Activated CD4-positive, alpha-beta T cell treated with anti-CD3 and anti-CD28 coated beads for 36 hours (primary cell): Measurements from ENCODE around the gene ADAMTS2. TPM values are rescaled to one million over a fixed set of nuclear protein-coding genes. Genes with fewer than 3 reads are reported as not detected.
A peak's percentile ranks its signal among the peaks of the same experiment; 100 is the strongest.

Experiments used
- ATAC-seq: fragments of 200-7000 bp; cut with Tn5 transposase; one replicate; pipeline ENCODE4 v1.10.0; 2021; ENCODE audit warnings: mild to moderate bottlenecking, moderate library complexity
- CTCF ChIA-PET: fragments of 350-600 bp; sonication (Branson Sonifier 250); formaldehyde crosslinking; loops from one replicate; lab custom pipeline; 2021; ENCODE audit warnings: antibody characterized with exemption; lab: Charles Lee
- POLR2A ChIA-PET: fragments of 350-600 bp; sonication (Branson Sonifier 250); formaldehyde crosslinking; loops from one replicate; lab custom pipeline; 2021; ENCODE audit warnings: antibody characterized with exemption, inconsistent platforms; lab: Charles Lee
- DNase-seq: peaks from one replicate; pipeline ENCODE4 v3.0.0-alpha.2; 2020
- H3K27ac Mint-ChIP-seq: one replicate; pipeline ENCODE4 v1.8.0; 2021; ENCODE audit warnings: mixed read lengths
- H3K27me3 Mint-ChIP-seq: one replicate; pipeline ENCODE4 v1.8.0; 2021; ENCODE audit warnings: mixed read lengths
- H3K36me3 Mint-ChIP-seq: one replicate; pipeline ENCODE4 v1.8.0; 2021; ENCODE audit warnings: low read depth, mixed read lengths
- H3K4me1 Mint-ChIP-seq: one replicate; pipeline ENCODE4 v1.8.0; 2021; ENCODE audit warnings: mixed read lengths
- H3K4me3 Mint-ChIP-seq: one replicate; pipeline ENCODE4 v1.8.0; 2021; ENCODE audit warnings: mild to moderate bottlenecking, moderate library complexity, mixed read lengths
- H3K9me3 Mint-ChIP-seq: one replicate; pipeline ENCODE4 v1.8.0; 2021; ENCODE audit warnings: low read depth, mixed read lengths
- intact Hi-C, 2 experiments: fragments of 100-400 bp; cut with DNase I in 1 of 2; cut with micrococcal nuclease in 1 of 2; formaldehyde crosslinking; loops; one replicate each; pipeline versions ENCODE4 v1.14.2 to v1.15.1; 2022 to 2024; cut with DNase I, micrococcal nuclease
- total RNA-seq, 2 experiments: library from RNA; stranded (reverse); gene quantifications; one replicate each; pipeline ENCODE4 v1.2.3, GENCODE V29; 2021

ADAMTS2 gene
- total RNA-seq, 2 experiments from 2014 or later, result not detected

DNA sequence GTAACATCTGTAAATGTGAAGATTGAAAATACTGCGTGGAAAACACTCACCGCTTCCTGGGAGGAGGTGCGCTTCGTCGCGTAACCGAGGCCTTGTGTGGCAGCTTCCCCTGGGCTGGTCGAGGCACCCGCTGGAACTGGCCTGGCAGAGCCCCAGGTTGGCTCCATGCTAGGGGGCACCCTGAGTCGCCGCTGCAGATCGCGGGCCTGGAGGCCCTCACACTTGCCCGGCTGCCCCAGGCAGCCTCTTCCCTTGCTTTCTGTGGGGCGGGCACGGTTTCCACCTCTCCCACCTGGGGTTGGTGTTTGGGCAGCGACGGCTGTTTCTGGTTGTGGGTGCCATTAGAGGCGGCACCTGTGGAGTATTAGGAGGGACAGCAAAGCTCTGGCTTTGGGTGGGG lies 284.2 kb downstream of the ADAMTS2 start:
- H3K36me3 Mint-ChIP-seq, result peaks cover 60% of the 10 kb centered on the region
- ChIA-PET POLR2A (interaction anchor here (0.5 to 1.4 kb wide), 3 partner anchors 82 to 330 kb away, joined by 4 to 10 read pairs (median 7); partner anchors contain the start of genes ZNF354A and ZNF354B), CTCF (interaction anchor here (0.7 to 2.0 kb wide), 3 partner anchors 105 to 369 kb away, joined by 3 to 10 read pairs (median 4); partner anchors contain the start of gene ZNF354A)
- no peaks in the 10 kb centered on the region for H3K27me3 Mint-ChIP-seq
- H3K9me3 Mint-ChIP-seq, result peaks cover 30% of the 10 kb centered on the region
- DNase-seq, result no peak
- intact Hi-C loops, result loop anchor here in 1 of 2 experiments (2.0 kb wide), 1 partner anchor 434 kb away; the partner anchor contains the start of gene CLK4
- H3K27ac Mint-ChIP-seq, result peak overlapping the region; percentile 79
- no peak for ATAC-seq
- peaks cover 16% of the 10 kb centered on the region for H3K4me1 Mint-ChIP-seq
- peak overlapping the region; percentile 81 for H3K4me3 Mint-ChIP-seq

Other genes starting within 250 kb of the ADAMTS2 start
- 10 to 100 TPM; 29.6 to 33.8 TPM for gene RUFY1, start 205.1 kb upstream of the ADAMTS2 start, total RNA-seq